ENCODE measurements around the gene HS2ST1. TPM values are rescaled to one million over a fixed set of nuclear protein-coding genes. Genes with fewer than 3 reads are reported as not detected.

HS2ST1 gene
- total RNA-seq, 6 experiments from 2014 or later, result 23.8 to 26.8 (median 24.8) TPM

DNA sequence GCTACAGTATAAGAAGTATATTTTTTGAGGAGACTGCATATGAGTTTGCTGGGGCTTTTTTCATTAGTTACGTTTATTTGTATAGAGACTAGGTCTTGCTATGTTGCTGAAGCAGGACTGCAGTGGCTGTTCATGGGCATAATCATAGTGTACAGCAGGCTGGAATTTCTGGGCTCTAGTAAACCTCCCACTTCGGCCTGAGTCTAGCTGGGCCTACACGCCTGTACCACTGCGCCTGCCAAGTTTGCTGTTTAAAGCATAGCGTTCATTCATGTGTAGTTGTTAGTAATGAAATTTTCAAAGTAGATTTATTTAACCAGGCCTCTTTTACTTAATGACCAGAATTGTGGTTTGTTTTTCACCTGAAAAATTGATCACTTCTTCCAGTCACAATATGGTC is 33.8 kb downstream of the HS2ST1 start:
- Mint-ChIP-seq H3K27ac (no peak overlapping the region), H3K27me3 (ENCODE audit: insufficient read depth) (no peaks in the 10 kb centered on the region), H3K9me3 (no peaks in the 10 kb centered on the region), H3K4me1 (ENCODE audit: low read depth) (peaks cover 9% of the 10 kb centered on the region), H3K36me3 (ENCODE audit: low read depth) (no peaks in the 10 kb centered on the region), H3K4me3 (no peak overlapping the region)
- TF ChIP-seq, protein P1, sequence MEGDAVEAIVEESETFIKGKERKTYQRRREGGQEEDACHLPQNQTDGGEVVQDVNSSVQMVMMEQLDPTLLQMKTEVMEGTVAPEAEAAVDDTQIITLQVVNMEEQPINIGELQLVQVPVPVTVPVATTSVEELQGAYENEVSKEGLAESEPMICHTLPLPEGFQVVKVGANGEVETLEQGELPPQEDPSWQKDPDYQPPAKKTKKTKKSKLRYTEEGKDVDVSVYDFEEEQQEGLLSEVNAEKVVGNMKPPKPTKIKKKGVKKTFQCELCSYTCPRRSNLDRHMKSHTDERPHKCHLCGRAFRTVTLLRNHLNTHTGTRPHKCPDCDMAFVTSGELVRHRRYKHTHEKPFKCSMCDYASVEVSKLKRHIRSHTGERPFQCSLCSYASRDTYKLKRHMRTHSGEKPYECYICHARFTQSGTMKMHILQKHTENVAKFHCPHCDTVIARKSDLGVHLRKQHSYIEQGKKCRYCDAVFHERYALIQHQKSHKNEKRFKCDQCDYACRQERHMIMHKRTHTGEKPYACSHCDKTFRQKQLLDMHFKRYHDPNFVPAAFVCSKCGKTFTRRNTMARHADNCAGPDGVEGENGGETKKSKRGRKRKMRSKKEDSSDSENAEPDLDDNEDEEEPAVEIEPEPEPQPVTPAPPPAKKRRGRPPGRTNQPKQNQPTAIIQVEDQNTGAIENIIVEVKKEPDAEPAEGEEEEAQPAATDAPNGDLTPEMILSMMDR (IDR thresholded peaks at IDR 0.05), result no peak
- no peak for DNase-seq

DNA sequence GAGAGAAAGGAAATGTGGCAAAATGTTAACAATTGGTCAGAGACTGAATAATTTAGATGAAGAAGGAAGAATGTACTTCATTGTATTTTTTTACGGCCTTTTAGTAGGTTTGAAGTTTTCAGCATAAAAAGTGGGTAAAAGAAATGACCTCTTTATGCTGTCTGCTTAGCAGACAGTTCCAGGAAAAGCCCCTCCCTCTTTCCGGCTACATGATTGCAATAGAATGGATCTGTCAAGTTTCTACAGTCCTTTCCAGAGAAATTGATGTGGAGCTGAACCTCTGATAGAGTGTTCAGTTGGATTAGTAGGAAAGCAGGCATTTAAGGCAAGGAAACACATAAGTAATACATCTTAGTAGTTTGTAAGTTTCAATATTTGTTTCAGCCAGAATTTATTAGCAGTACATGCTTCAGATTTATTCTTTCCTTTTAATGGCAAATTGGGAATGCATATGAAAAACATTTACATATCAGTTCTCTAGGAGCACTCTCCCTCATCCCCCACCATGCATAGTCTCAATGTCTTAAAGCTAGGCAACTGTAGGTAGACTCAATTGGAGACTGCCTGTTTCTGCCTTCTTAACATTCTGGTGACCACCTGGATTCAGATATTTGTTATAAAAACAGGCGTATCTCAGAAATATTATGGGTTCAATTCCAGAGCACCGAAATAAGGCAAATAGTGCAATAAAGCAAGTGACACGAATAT is 36.4 kb downstream of the HS2ST1 start:
- no peaks in the 10 kb centered on the region for H3K36me3 Mint-ChIP-seq (ENCODE audit: low read depth)
- peaks cover 9% of the 10 kb centered on the region for H3K4me1 Mint-ChIP-seq (ENCODE audit: low read depth)
- no peaks in the 10 kb centered on the region for H3K27me3 Mint-ChIP-seq (ENCODE audit: insufficient read depth)
- H3K4me3 Mint-ChIP-seq, result no peak overlapping the region
- no peaks in the 10 kb centered on the region for H3K9me3 Mint-ChIP-seq
- TF ChIP-seq, protein P1 (IDR thresholded peaks at IDR 0.05), result no peak
- DNase-seq, result no peak
- no peak overlapping the region for H3K27ac Mint-ChIP-seq

DNA sequence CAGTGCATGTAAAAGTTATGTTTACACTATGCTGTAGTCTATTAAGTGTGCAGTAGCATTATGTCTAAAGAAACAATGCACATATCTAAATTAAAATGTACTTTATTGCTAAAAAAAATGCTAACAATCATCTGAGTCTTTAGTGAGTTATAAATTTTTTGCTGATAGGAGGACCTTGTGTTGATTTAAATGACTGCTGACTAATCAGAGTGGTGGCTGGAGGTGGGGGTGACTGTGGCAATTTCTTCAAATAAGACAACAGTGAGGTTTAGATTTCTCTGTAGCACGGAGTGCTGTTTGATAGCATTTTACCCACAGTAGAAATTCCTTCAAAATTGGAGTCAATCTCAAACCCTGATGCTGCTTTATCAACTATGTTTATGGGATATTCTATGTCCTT is 37.0 kb downstream of the HS2ST1 start:
- DNase-seq, result no peak
- H3K27ac Mint-ChIP-seq, result no peak overlapping the region
- no peaks in the 10 kb centered on the region for H3K27me3 Mint-ChIP-seq (ENCODE audit: insufficient read depth)
- no peaks in the 10 kb centered on the region for H3K36me3 Mint-ChIP-seq (ENCODE audit: low read depth)
- H3K9me3 Mint-ChIP-seq, result no peaks in the 10 kb centered on the region
- H3K4me3 Mint-ChIP-seq, result no peak overlapping the region
- TF ChIP-seq, protein P1 (IDR thresholded peaks at IDR 0.05), result no peak
- peaks cover 9% of the 10 kb centered on the region for H3K4me1 Mint-ChIP-seq (ENCODE audit: low read depth)

DNA sequence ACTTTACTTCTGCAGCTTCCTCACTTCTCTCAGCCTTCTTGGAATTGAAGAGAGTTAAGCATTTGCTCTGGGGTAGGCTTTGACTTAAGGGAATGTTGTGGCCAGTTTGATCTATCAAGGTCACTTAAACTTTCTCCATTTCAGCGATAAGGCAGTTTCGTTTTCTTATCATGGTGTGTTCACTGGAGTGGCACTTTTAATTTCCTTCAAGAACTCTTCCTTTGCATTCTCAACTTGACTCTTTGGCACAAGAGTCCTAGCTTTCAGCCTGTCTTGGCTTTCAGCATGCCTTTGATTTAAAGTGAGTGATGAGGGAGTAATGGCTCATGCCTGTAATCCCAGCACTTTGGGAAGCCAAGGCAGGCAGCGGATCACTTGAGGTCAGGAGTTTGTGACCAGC is 38.7 kb downstream of the HS2ST1 start:
- Mint-ChIP-seq H3K27me3 (ENCODE audit: insufficient read depth) (no peaks in the 10 kb centered on the region), H3K4me3 (no peak overlapping the region), H3K27ac (no peak overlapping the region), H3K4me1 (ENCODE audit: low read depth) (peaks cover 9% of the 10 kb centered on the region), H3K36me3 (ENCODE audit: low read depth) (no peaks in the 10 kb centered on the region), H3K9me3 (no peaks in the 10 kb centered on the region)
- DNase-seq, result no peak
- TF ChIP-seq, protein P1 (IDR thresholded peaks at IDR 0.05), result no peak

DNA sequence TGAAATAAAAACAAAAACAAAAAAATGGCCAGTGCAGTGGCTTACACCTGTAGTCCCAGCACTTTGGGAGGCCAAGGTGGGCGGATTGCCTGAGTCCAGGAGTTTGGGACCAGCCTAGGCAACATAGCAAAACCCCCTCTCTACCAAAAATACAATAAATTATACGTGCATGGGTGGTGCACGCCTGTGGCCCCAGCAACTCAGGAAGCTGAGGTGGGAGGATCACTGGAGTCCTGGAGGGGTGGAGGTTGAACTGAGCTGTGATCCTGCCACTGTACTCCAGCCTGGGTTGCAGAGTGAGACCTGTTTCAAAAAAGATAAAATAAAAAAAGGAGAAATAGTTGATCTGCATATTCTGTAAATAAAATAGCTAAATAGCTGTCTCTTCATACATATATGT is 41.2 kb downstream of the HS2ST1 start:
- Mint-ChIP-seq H3K36me3 (ENCODE audit: low read depth) (peaks cover 3% of the 10 kb centered on the region; the same call in 1 of the 2 replicates), H3K4me3 (no peak overlapping the region), H3K27me3 (ENCODE audit: insufficient read depth) (no peaks in the 10 kb centered on the region), H3K4me1 (ENCODE audit: low read depth) (peaks cover 9% of the 10 kb centered on the region), H3K9me3 (no peaks in the 10 kb centered on the region), H3K27ac (no peak overlapping the region)
- no peak for DNase-seq
- TF ChIP-seq, protein P1 (IDR thresholded peaks at IDR 0.05), result no peak

Data from HFFc6 (cell line).